Hepatocyte (in vitro differentiated cells): ENCODE measurements around the gene PGGHG. TPM values are rescaled to one million over a fixed set of nuclear protein-coding genes. Genes with fewer than 3 reads are reported as not detected.

ENCODE experiments used
- DNase-seq: peaks from one replicate; pipeline ENCODE4 v3.0.0-alpha.2; 2016; ENCODE audit warnings: low spot score
- H2AFZ ChIP-seq: fragments of 200-600 bp; sonication (generic); 2 replicates; pipeline ENCODE4 v1.6.0; 2016; ENCODE audit warnings: antibody characterized with exemption, mild to moderate bottlenecking
- H3K27ac ChIP-seq: fragments of 200-600 bp; sonication (generic); 2 replicates; pipeline ENCODE4 v1.5.1; 2016; ENCODE audit warnings: mild to moderate bottlenecking
- H3K27me3 ChIP-seq: fragments of 200-600 bp; sonication (generic); 2 replicates; pipeline ENCODE4 v1.6.1; 2016
- H3K36me3 ChIP-seq: fragments of 200-600 bp; sonication (generic); replicated peaks from 2 replicates; pipeline ENCODE4 v1.5.1; 2016; ENCODE audit warnings: low read depth; ENCODE audit not compliant: insufficient read depth
- H3K4me1 ChIP-seq: fragments of 200-600 bp; sonication (generic); 2 replicates; pipeline ENCODE4 v1.5.1; 2016; ENCODE audit warnings: mild to moderate bottlenecking, moderate library complexity; ENCODE audit not compliant: insufficient read depth
- H3K4me2 ChIP-seq: fragments of 200-600 bp; sonication (generic); 2 replicates; pipeline ENCODE4 v1.6.0; 2016
- H3K4me3 ChIP-seq: fragments of 200-600 bp; sonication (generic); 2 replicates; pipeline ENCODE4 v1.5.1; 2016; ENCODE audit warnings: mild to moderate bottlenecking
- H3K79me2 ChIP-seq: fragments of 200-600 bp; sonication (generic); 2 replicates; pipeline ENCODE4 v1.6.0; 2017; ENCODE audit warnings: mild to moderate bottlenecking
- H3K9me2 ChIP-seq: fragments of 200-600 bp; sonication (generic); replicated peaks from 2 replicates; pipeline ENCODE4 v1.6.0; 2017; ENCODE audit warnings: mild to moderate bottlenecking; ENCODE audit not compliant: insufficient read depth
- H3K9me3 ChIP-seq: fragments of 200-600 bp; sonication (generic); 2 replicates; pipeline ENCODE4 v1.5.1; 2016; ENCODE audit warnings: low read depth, mild to moderate bottlenecking
- H4K20me1 ChIP-seq: fragments of 200-600 bp; sonication (generic); 2 replicates; pipeline ENCODE4 v1.6.0; 2016; ENCODE audit warnings: mild to moderate bottlenecking; ENCODE audit not compliant: insufficient read depth, poor library complexity, severe bottlenecking
- EZH2 ChIP-seq: fragments of 200-600 bp; sonication (generic); IDR thresholded peaks from 2 replicates; pipeline ENCODE4 v1.6.1; 2016; ENCODE audit warnings: antibody characterized with exemption, mild to moderate bottlenecking, borderline replicate concordance
- EZH2phosphoT487 ChIP-seq: fragments of 200-600 bp; sonication (generic); IDR thresholded peaks from one replicate; pipeline ENCODE4 v1.6.1; 2018; ENCODE audit warnings: antibody characterized with exemption, mild to moderate bottlenecking, low read depth, moderate library complexity; ENCODE audit not compliant: unreplicated experiment, severe bottlenecking
- WGBS: methylation state at CpG from one replicate; pipeline ENCODE4 v1.1.6; 2016; ENCODE audit warnings: low lambda C conversion rate; ENCODE audit errors: missing lambda C conversion rate; 5-methylcytosine and 5-hydroxymethylcytosine counted together
- polyA plus RNA-seq: library from polyadenylated mRNA; unstranded; fragments of >200 nt; fragmentation: Nextera tagmentation; extraction: Ambion mirVana; gene quantifications from 2 replicates; pipeline ENCODE4 v1.2.1, GENCODE V29; 2016
- total RNA-seq: library from RNA; depleted of rRNA; stranded (reverse); fragments of >200 nt; gene quantifications from 2 replicates; pipeline ENCODE4 v1.2.3, GENCODE V29; 2014
- TF ChIP-seq, protein P1 (sequence below): fragments of 200-600 bp; sonication (generic); IDR thresholded peaks from 2 replicates; pipeline ENCODE4 v1.5.1; 2016; ENCODE audit warnings: antibody characterized with exemption, mild to moderate bottlenecking; ENCODE audit not compliant: poor library complexity

The PGGHG gene
- total and polyA plus RNA-seq, 2 experiments from 2014 or later = 19.2 to 27.9 TPM

DNA sequence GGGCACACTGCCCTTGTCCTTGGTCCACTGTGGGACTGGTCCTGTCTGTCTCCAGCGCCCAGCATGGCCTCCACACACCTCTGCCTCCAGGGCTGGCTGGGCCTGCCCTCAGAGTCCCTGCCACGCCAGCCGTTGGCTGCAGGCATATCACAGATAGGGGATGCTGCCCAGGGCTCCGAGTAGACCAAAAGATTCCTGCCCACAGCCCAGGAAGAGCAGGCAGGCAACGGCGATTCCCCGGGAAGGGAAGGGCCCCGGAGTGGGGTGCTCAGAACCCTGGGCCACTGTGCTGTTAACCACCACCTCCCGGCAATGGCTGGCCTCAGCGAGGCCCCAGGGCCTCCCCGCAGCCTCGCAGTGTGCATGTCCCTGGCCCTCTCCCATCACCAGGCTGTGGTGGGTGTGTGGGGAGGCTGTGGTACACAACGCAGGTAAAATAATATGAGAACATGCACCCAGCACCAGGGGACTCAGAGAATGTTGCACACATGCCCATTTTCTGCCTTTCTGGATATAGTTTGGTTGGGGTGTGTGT lies 8.2 kb downstream of the PGGHG start:
- Histone ChIP-seq H3K27ac (no peak overlapping the region), H3K27me3 (no peaks in the 10 kb centered on the region), H3K4me2 (no peak overlapping the region), H3K4me3 (no peak overlapping the region), H3K9me3 (no peaks in the 10 kb centered on the region), H3K4me1 (peaks cover 3% of the 10 kb centered on the region), H3K9me2 (no peaks in the 10 kb centered on the region), H2AFZ (no peak overlapping the region), H4K20me1 (no peaks in the 10 kb centered on the region), H3K79me2 (no peaks in the 10 kb centered on the region), H3K36me3 (no peaks in the 10 kb centered on the region)
- no peak for TF ChIP-seq EZH2
- TF ChIP-seq, protein P1, sequence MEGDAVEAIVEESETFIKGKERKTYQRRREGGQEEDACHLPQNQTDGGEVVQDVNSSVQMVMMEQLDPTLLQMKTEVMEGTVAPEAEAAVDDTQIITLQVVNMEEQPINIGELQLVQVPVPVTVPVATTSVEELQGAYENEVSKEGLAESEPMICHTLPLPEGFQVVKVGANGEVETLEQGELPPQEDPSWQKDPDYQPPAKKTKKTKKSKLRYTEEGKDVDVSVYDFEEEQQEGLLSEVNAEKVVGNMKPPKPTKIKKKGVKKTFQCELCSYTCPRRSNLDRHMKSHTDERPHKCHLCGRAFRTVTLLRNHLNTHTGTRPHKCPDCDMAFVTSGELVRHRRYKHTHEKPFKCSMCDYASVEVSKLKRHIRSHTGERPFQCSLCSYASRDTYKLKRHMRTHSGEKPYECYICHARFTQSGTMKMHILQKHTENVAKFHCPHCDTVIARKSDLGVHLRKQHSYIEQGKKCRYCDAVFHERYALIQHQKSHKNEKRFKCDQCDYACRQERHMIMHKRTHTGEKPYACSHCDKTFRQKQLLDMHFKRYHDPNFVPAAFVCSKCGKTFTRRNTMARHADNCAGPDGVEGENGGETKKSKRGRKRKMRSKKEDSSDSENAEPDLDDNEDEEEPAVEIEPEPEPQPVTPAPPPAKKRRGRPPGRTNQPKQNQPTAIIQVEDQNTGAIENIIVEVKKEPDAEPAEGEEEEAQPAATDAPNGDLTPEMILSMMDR = no peak
- TF ChIP-seq EZH2phosphoT487 = no peak
- 86% methylated on average over 13 of the region's 13 CpGs for WGBS
- DNase-seq = no peak

DNA sequence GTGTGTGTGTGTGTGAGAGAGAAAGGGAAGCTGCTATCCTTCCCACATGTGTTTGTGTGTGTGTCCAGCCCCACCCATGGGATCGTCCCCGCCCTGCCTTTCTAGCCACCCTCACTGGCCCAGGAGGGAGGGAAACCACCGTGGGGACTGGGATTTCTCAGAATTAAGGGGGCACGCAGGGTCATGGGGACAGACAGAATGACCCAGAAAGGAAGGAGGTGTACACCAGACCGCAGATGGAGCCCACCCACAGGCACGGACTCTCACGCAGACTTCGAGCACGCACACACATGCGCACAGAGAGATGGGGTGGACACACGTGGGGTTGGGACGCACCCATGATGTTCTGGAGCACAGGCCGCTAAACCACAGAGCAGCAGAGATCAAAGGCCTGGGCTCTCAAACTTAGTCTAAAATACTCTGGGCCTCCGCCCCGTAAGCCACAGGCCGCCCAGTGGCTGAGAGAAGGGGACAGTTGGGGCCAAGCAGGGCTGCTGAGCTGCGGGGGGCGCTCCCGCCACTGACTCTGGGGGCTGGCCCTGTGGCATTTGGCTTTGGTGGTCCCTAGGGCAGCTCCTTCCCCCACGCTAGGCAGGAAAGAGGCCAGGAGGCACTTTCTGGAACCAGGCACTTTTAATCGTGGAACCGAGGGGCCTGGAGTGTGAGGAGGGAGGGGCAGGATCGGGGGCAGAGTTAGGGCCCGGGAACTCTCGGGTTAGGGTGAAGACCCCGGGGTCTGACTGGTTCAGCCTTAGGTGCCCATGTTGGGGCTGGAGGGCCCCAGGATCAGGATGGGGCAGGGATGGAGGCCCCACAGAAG lies 8.9 kb downstream of the PGGHG start:
- no peak for TF ChIP-seq EZH2phosphoT487
- TF ChIP-seq, protein P1 = no peak
- TF ChIP-seq EZH2 = no peak
- Histone ChIP-seq H3K4me1 (peaks cover 3% of the 10 kb centered on the region), H3K9me3 (no peaks in the 10 kb centered on the region), H3K27ac (no peak overlapping the region), H3K27me3 (no peaks in the 10 kb centered on the region), H2AFZ (no peak overlapping the region), H3K4me3 (no peak overlapping the region), H3K9me2 (no peaks in the 10 kb centered on the region), H3K36me3 (no peaks in the 10 kb centered on the region), H4K20me1 (no peaks in the 10 kb centered on the region), H3K4me2 (no peak overlapping the region), H3K79me2 (no peaks in the 10 kb centered on the region)
- whole genome bisulfite sequencing = 82% methylated on average over 24 of the region's 26 CpGs
- DNase-seq = no peak

GRCh38 chr11:298406-299065 lies 9.6 kb downstream of the PGGHG start:
- no peak for DNase-seq
- no peaks in the 10 kb centered on the region for H3K9me3 ChIP-seq
- H4K20me1 ChIP-seq = no peaks in the 10 kb centered on the region
- H3K36me3 ChIP-seq = no peaks in the 10 kb centered on the region
- no peak overlapping the region for H3K4me3 ChIP-seq
- WGBS = 87% methylated on average over 15 of the region's 15 CpGs
- H3K27me3 ChIP-seq = no peaks in the 10 kb centered on the region
- no peaks in the 10 kb centered on the region for H3K9me2 ChIP-seq
- TF ChIP-seq EZH2 (no peak), EZH2phosphoT487 (no peak)
- TF ChIP-seq, protein P1 = no peak
- H3K27ac ChIP-seq = no peak overlapping the region
- H3K4me1 ChIP-seq = peaks cover 3% of the 10 kb centered on the region
- H3K4me2 ChIP-seq = no peak overlapping the region
- no peaks in the 10 kb centered on the region for H3K79me2 ChIP-seq
- H2AFZ ChIP-seq = no peak overlapping the region
